GM18858 (cell line): ENCODE data around the gene KCNJ18.
A peak's percentile ranks its signal among the peaks of the same experiment; 100 is the strongest.
"Not testable (repeated sequence)": the region's sequence is repeated elsewhere in the genome, so short reads cannot be mapped to it uniquely, and the experiment has no call there.

Experiments used
- ATAC-seq: cut with Tn5 transposase; IDR thresholded peaks from one replicate; pipeline ENCODE4 v1.9.1; 2021; ENCODE audit not compliant: unreplicated experiment

The KCNJ18 gene

DNA sequence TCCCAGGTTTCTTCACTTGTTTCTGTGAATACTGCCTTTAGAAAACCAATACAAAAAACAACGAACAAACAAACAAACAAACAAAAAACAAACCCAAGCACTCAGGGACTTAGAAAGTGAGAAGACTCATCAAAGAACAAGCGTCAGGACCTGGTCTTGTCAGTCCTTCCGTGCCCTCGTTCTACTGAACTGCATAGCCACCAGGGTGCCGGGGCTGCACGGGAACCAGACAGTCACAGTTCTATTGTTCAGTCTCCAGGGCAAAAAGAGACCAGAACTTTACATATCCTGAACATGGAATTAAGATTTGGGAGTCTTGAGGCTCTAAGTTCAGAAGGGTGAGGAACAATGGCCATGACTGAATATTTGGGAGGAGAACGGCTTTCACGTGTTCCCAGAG, 28.2 kb downstream of the KCNJ18 start:
- not testable (repeated sequence) for ATAC-seq

DNA sequence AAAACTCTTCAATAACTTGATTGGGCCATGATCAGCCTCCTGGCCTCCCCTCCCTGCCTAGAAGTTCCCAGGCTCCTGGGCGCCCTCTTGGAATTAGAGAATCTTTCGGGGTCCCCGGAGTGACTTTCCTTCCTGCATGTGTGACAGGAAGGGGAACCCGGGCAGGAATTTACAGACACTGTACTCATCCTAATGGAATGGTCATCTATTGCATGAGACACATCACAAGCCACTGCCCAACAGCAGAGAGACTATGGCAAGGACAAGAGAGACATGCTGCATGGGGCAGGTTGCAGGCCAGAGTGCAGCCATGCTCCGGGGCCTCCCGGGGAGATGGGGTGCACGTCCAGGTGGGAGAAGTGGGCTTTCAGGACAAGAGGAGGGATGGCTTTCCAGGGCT, 29.9 kb downstream of the KCNJ18 start:
- ATAC-seq = not testable (repeated sequence)

DNA sequence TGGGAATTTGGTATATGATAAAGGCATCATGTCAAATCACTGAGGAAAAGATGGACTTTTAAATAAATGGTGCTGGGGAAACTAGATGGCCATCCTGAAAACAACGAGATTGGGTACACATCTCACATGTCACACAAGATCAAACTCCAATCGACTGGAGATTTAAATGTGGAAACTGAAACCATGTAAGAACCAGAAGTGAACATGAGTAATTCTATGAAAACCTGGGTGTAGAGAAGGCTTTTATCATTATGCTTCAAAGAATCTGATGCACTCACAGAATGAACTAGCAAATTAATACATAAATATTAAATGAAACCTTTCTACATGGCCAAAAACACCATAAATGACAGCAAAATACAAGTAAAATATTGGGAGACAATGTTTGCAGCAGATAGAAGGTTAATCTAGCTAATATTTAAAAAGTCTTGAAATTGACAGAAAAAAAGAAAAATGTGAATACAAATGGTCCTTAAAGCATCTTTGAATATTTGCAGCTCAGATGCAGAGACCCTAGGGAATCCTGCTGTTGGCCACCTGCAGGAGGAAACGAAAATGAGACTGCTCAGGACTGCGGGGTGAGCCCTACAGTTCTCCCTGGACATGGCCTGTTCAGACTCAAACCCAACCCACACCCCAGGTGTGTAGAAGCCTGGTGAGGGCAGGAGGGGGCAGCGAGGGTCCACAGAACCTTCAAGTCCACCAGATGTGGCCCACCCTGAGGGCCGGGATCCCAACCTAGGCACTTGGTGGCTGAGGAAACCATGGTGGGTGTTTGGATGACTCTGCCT, 32.1 kb downstream of the KCNJ18 start:
- ATAC-seq = not testable (repeated sequence)

DNA sequence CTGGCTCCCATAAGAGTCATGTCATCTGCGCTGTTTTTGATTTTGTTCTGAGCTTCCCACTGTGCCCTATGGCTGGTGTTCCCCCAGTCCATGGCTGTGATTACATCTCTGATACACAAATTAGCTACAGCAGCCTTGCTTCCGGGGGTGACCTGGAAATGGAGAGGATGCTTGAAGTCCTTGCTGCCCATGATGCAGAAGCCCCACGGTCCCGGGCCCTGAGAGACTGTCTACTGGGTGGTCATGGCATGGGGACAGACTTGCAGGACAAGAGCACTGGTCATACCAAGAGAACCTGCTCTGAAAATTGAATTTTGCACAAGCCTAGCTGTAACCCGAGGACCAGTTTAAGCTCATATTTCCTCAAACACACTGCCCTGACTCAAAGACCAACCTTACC, 38.8 kb downstream of the KCNJ18 start:
- ATAC-seq = not testable (repeated sequence)

DNA sequence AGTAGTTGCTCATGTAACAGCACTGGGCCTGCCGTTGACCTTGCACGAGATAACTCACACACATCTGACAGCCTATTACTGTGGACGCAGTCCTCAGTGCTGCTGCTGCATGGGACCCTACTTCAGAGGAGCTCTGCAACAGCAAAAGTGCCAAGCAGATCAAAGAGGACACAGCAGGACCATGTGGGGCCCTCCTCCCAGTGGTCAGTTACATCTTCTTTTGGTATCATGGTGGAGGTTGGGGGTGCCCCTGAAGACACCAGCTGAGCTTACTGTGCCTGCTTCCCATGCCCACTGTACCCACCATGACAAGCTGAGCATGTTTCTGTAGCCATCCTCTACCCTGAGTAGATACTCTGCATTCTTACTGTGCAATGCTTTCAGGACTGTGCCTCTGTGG, 41.6 kb downstream of the KCNJ18 start:
- ATAC-seq = not testable (repeated sequence)

DNA sequence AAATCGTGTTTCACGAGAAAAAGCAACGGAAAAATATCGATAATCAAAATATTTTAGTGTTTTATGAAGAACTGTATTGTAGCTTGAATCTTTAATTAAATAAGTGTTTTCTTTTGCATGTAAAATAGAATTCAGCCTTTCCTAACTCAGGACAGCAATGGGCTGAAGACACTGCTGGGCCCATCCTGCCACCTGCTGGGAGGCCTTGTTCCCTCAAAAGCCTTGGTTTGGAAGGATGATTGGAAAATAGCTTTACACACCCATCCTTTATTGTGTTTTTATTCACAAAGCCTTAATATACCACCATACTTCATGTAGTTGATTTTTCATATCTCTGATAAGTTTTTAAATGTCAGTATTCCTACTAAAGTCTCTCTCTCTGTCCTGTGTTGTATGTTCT, 43.5 kb downstream of the KCNJ18 start:
- not testable (repeated sequence) for ATAC-seq

DNA sequence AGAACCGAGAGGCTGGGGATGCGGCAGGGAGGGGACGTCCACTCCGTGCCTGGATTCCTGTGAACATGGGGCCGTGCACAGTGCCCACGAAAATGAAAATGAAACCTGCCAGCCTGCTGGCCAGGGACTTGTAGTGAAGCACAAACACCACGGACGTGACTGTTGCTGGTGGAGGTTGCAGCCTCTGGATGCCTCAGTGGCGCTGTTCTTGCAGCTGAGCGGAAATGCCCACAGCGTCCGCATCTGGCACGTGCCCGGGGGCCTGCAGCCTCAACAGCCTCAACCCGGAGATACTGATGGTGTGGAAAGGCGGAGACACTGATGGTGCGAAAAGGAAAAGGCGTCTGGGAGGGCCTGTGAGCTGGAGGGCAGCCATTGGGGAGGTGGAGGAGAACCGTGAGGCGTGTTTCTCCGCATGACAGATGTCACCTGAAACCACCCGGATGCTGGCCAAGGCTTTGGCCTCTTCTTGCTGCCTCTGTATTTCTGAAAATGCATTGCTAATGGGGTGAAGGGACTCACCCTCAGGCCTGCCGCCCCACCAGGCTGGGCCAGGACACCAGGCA, 44.8 kb downstream of the KCNJ18 start:
- ATAC-seq = not testable (repeated sequence)

DNA sequence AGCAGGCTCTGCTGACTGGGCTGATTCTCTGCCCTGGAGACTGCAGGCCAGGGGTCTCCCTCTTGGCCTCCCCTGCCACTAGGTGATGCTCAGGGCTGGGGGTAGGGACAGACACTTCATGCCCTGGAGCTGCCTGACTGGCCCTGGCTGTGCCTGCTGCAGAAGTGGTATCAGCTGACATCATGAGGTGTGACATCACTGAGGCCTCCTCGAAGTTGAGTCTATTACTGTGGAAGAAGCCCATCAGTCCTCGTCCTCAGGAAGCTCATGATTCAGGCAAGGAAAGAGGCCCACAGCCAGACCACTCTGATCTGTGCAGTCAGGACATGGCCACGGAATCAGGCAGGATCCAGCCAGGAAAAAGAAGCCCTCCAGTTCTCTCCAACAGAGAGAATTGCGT, 45.9 kb downstream of the KCNJ18 start:
- ATAC-seq = not testable (repeated sequence)

DNA sequence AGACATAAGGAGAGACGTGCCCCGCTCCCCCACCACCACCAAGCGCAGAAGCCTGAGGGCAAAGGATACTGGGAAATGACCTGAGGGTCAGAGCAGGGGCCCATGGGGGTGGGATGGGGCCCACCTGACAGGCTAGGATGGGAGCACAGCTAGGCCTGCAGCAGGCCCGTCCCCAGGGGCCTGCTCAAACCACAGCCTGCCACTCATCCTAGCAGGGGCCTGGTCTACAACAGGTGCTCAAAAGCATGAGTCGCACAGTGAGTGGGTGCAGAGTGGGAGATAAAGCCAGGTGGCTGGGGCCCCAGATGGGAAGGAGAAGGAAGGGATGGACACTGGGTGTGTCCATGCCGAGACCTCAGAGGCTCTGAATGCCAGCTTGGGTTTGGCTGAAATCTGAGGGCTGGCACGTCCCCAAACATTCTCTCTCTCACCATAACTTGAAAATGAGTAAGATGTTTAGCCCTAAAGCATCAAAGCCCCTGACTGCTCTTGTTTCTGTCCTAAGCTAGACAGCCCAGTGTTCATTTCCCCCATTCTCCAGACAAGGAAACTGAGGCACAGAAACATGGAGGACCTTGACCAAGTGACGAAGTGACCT, 46.7 kb downstream of the KCNJ18 start:
- not testable (repeated sequence) for ATAC-seq

DNA sequence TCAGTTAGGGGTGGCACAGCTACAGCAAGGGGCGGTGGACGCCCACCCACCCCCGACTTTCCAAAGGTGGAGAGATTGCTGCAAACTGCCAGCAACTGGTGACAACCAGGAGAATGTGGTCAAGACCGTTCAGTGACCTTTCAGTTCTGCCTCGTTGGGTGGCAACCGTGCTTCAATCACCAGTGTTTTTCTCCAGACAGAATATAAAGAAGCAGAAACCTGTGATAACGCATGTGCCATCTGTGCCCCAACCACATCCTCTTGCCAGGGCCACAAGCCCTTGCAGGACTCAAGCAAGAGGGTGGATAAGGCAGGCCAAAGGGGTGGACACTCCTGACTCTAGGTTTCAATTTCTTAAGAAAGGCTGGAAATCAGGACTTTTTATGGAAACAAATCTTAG, 47.2 kb downstream of the KCNJ18 start:
- ATAC-seq = peak; percentile 64

DNA sequence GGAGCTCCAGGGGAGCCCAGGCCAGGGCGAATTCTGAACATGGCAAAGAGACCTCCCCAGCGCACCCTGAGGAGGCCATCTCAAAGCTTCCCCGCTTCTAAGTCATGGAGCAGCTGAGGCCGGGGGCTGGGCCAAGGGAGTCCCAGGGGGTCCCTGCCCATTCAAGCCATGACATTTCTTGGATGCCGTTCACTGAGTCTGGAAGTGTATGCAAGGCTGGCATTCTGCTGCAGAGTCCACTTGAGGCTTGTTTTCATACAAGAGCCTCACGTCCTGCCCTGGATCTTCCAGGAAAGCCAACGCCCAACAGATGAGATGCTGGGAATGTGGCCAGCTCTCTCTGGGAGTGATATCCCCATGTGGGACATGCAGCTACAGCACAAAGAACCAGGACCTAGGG, 48.5 kb downstream of the KCNJ18 start:
- ATAC-seq = not testable (repeated sequence)

DNA sequence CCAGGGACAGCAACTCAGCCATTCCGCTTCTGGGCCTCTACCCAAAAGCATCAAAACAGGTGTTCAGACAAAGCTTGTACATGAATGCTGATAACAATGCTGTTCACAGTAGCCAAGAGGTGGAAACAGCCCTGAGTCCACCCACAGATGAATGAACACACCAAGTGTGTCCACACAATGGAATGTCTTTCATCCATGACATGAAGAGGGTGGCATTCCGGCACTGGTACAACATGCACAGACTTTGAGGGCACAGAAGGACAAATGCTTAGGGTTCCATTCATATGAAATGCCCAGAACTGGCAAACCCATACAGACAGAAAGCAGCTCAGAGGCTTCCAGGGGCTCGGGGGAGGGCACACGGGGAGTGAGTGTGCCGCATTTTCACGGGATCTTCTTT, 49.2 kb downstream of the KCNJ18 start:
- ATAC-seq = not testable (repeated sequence)

DNA sequence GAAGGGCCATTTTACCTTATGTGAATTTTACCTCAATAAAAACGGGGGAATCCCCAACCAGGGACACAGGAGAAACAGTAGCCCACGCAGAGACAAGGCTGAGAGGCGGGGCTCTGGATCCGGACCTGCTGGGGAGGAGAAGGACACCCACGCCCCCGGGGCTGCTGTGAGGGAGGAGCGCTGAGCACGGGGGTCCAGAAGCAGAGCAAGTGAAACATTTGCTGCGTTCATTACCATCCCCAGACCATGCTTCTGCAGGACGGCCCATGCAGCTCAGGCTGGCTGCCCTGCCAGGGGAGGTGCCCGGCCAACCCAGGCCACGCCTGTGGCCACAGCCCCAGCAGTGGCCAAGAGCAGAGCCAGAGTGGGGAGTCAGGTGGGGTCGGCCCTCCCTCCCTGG, 50.0 kb downstream of the KCNJ18 start:
- ATAC-seq = no peak

DNA sequence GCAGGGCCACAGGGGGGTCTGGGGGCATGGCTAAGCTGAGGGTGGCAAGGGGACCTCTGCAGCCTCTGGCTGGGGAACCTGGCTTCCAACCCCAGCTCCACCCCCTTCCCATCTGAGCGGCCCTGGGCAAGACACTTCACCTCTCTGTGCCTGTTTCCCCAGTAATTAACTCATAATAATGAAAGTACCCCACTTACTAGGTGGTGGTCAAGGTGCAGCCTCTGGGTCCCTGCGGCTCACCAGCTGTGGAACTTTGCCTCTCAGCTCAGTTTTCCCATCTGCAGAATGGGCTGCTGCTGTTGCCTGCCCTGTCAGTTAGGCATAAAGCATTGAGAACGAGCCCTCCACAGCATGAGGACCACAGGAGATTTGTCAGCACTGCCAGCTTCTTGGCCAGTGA, 51.8 kb downstream of the KCNJ18 start:
- not testable (repeated sequence) for ATAC-seq

DNA sequence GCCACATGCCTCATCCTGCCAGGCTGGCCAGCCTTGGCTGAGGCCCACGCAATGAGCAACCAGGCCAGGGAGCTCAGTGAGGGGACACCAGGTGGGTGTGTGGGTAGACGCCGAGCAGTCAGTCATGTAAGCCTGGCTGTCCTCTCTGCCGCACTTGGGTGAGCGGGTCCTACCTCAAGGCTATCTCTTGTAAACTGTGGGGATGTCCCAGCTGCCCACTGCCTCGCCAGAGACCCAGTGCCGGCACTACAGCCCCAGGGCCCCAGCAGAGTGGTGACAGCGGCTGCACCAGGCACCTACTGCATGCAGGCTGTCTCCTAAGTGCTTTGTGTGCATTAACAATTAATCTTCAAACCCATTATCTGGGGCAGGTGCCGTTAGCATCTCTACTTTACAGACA, 52.3 kb downstream of the KCNJ18 start:
- not testable (repeated sequence) for ATAC-seq

DNA sequence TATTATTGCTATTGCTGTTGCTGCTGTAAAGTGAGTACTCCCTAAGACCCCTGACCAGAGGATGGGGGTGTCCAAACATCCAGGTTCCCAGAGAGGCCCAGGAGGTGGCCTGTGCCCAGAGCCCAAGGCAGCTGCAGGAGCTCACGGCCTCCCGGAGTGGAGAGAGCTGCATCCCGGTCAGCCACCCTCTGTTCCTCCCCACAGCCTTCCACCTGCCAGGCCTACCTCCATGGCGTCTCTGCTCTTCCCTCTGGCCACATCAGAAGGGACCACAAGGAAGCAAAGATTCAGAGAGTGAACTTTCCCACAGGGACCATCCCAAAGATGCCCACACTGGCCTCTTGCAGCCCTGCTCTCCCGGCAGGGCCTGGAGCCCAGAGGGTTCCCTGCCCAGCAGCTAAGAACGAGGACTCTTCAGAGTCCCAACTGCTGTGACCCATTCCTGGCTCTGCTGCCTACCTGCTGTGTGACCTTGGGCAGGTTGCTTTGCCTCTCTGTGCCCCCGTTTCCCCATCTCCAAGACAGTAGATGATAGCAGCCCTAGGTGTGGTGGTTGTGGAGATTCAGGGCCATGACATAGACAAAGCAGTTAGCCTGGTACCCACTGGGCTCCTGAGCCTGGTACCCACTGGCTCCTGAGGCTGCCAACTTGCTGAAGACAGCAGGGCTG, 53.2 kb downstream of the KCNJ18 start:
- not testable (repeated sequence) for ATAC-seq

DNA sequence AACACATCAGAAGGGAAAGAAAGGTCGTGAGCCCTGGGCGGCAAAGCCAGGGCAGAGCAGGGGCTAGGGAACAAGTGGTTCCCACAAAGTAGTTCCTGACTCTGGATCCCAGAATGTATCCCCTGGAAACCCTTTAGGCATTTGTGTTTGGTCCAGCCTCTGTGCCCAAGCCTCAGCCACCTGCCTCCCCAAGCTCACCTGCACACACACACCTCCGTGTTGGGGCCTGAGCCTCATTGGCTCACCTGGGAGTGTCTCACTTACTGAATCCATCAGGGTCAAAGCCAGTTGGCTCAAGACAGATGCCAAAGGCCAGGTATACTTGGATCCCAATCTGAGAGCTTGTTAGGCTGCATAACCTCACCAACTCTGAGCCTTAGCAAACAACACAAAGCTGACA, 54.1 kb downstream of the KCNJ18 start:
- ATAC-seq = not testable (repeated sequence)

DNA sequence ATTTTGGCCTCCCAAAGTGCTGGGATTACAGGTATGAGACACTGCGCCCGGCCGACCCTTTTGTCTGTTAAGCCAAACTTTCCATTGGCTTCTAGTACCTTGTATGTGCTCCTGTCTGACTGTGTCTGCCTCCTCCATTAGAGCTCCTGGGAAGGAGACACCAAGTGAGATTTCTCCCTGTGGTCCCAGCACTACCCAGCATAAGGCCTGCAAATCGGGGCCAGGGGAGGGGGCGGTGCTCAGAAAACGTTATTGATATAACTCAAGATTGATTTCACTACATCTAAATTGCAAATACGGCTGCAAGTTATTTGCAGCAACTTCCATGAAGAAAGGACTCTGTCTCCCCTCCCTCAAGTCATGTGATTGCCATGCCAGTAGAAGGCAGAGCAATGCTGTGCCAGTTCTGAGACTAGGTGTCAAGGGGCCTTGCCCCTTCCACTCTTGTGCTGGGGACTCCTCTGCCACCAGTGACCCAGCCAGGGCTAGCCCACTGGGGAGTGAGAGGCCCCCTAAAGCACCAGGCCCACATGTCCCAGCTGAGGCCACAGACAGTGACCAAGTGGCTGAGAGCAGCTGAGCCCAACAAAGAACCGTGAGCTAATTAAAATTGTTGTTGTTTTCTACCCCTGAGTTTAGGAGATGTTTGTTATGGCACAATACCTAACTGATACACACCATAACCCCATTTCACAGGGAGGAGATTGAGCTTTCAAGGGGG, 55.0 kb downstream of the KCNJ18 start:
- not testable (repeated sequence) for ATAC-seq

DNA sequence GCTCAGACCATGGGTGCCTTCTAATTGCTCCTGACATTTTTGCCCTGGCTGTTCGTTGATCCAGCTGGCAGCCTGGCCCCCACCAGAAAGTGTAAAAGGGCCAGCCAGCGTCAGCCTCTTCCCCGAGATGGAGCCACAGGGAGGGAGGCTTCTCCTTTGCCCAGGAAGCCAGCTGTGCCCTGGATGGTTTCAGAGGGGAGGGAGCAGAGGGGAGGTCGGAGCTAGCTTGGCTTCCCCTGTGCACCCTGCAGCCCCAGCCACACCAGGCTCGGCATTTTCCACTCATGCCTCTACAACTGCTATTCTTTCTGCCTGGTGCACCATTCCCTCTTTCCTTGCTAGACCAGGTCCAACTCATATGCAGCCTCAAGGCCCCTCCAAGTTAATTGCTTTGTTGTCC, 56.4 kb downstream of the KCNJ18 start:
- ATAC-seq = not testable (repeated sequence)

DNA sequence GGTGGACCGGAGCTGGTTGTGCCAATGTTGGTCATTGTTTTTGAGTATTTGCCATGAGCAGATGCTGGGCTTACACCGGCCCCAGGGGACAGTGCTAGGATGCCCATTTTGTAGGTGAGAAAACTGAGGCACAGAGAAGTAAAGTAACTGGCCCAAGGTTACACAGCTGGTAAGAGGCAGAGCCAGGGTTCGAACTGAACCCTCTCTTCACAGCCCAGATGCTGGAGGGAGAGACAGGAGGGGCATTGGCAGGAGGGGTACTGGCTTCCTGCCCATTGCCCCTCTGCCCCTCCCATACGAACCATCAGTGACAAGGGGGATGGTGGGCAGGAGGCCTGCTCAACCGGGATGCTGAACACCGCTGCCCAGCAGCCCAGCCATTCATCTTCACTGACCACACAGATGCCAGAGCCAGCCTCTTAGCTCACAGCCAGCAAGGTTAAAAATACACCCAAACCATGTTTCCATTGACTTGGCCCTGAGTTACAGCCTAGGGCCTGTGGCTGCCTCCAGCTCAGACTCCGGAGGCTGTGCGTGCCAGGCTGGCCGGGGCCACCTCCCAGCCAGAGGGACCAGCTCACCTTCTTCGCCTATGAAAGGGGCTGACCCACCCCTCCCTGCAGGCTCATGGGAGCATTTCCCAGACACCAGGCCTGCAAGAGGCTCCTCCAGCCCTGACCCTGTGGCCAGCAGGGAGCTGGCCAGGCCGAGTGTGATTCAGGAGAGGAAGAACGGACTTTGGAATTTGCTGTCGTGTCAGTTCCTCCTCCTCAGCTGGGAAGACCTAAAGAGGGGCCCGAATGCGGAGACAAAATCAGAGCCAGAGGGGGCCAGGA, 57.6 kb downstream of the KCNJ18 start:
- not testable (repeated sequence) for ATAC-seq
